IMR-90 (cell line): ENCODE data around the gene ESR2. TPM values are rescaled to one million over a fixed set of nuclear protein-coding genes. Genes with fewer than 3 reads are reported as not detected.

ENCODE experiments used
- ATAC-seq: fragments of 200-7000 bp; cut with Tn5 transposase; 2 replicates; pipeline ENCODE4 v1.9.1; 2020; ENCODE audit warnings: low read depth, mild to moderate bottlenecking, moderate library complexity
- BruUV-seq: library from RNA; stranded (reverse); fragments of 400-500 nt; replicated peaks from 2 replicates; lab custom pipeline; 2021; lab: Mats Ljungman, UMichigan
- CTCF ChIA-PET: fragments of 300-600 bp; formaldehyde crosslinking; extraction: SDS; loops from one replicate; lab custom pipeline; 2021; ENCODE audit warnings: antibody characterized with exemption; lab: Yijun Ruan, JAX
- POLR2A ChIA-PET: fragments of 300-600 bp; sonication (Branson Sonifier 250); formaldehyde crosslinking; loops from one replicate; lab custom pipeline; 2022; ENCODE audit warnings: antibody characterized with exemption; ENCODE audit not compliant: unreplicated experiment; lab: Charles Lee
- DNase-seq: peaks from one replicate; pipeline ENCODE4 v3.0.0; 2013
- H2AFZ ChIP-seq: replicated peaks from 2 replicates; pipeline ENCODE3; 2013; ENCODE audit warnings: low read length, mild to moderate bottlenecking; ENCODE audit not compliant: poor library complexity
- H2AK5ac ChIP-seq: 2 replicates; pipeline ENCODE4 v1.6.1; 2013; ENCODE audit warnings: low read depth, low read length, inconsistent platforms
- H2AK9ac ChIP-seq: replicated peaks from 2 replicates; pipeline ENCODE3; 2013; ENCODE audit warnings: mild to moderate bottlenecking, low read depth, low read length, moderate library complexity; ENCODE audit not compliant: poor library complexity
- H2BK120ac ChIP-seq: 2 replicates; pipeline ENCODE4 v1.6.1; 2013; ENCODE audit warnings: low read depth, low read length, inconsistent platforms
- H2BK15ac ChIP-seq: 3 replicates; pipeline ENCODE4 v1.6.1; 2013; ENCODE audit warnings: low read depth, low read length, inconsistent platforms
- H2BK20ac ChIP-seq: 2 replicates; pipeline ENCODE4 v1.6.1; 2013; ENCODE audit warnings: low read depth, mild to moderate bottlenecking, inconsistent platforms, low read length, moderate library complexity
- H2BK5ac ChIP-seq: 2 replicates; pipeline ENCODE4 v1.6.1; 2013; ENCODE audit warnings: mild to moderate bottlenecking, low read depth, low read length, inconsistent platforms; ENCODE audit not compliant: poor library complexity, severe bottlenecking
- H3K14ac ChIP-seq: replicated peaks from 2 replicates; pipeline ENCODE4 v1.6.1; 2013; ENCODE audit warnings: low read depth, low read length, inconsistent platforms
- H3K18ac ChIP-seq: 2 replicates; pipeline ENCODE4 v1.6.1; 2013; ENCODE audit warnings: low read depth, low read length, control low read depth
- H3K23ac ChIP-seq: 2 replicates; pipeline ENCODE4 v1.6.1; 2013; ENCODE audit warnings: low read depth, low read length, inconsistent platforms
- H3K27ac ChIP-seq: 2 replicates; pipeline ENCODE4 v1.5.1; 2013; ENCODE audit warnings: mild to moderate bottlenecking, control low read depth, low read length; ENCODE audit not compliant: insufficient read depth
- H3K27me3 ChIP-seq: 2 replicates; pipeline ENCODE4 v1.6.1; 2013; ENCODE audit warnings: low read length; ENCODE audit not compliant: control insufficient read depth, insufficient read depth
- H3K36me3 ChIP-seq: 2 replicates; pipeline ENCODE4 v1.6.1; 2013; ENCODE audit warnings: low read length, mixed read lengths; ENCODE audit not compliant: control insufficient read depth, insufficient read depth
- H3K4ac ChIP-seq: 2 replicates; pipeline ENCODE4 v1.6.1; 2013; ENCODE audit warnings: low read depth, low read length, inconsistent platforms
- H3K4me1 ChIP-seq: 2 replicates; pipeline ENCODE4 v1.6.1; 2013; ENCODE audit warnings: low read length, mixed read lengths; ENCODE audit not compliant: control insufficient read depth, insufficient read depth
- H3K4me2 ChIP-seq: 2 replicates; pipeline ENCODE4 v1.6.1; 2013; ENCODE audit warnings: low read depth, mild to moderate bottlenecking, control low read depth, low read length, moderate library complexity
- H3K4me3 ChIP-seq: 2 replicates; pipeline ENCODE4 v1.5.1; 2013; ENCODE audit warnings: low read depth, mild to moderate bottlenecking, control low read depth, low read length, moderate library complexity; ENCODE audit not compliant: insufficient read depth
- H3K56ac ChIP-seq: 2 replicates; pipeline ENCODE4 v1.6.1; 2013; ENCODE audit warnings: low read length, inconsistent platforms; ENCODE audit not compliant: insufficient read depth; ENCODE audit errors: extremely low read depth
- H3K79me1 ChIP-seq, 2 experiments: 2 replicates each; pipeline ENCODE4 v1.6.1; 2013; ENCODE audit warnings: low read length in 2 of 2, inconsistent platforms in 1 of 2, low read depth in 1 of 2
- H3K9ac ChIP-seq: 2 replicates; pipeline ENCODE4 v1.6.1; 2013; ENCODE audit warnings: low read depth, low read length, control low read depth
- H3K9me1 ChIP-seq: 2 replicates; pipeline ENCODE4 v1.6.1; 2013; ENCODE audit warnings: low read length, inconsistent platforms; ENCODE audit not compliant: insufficient read depth
- H3K9me3 ChIP-seq: 2 replicates; pipeline ENCODE4 v1.6.1; 2013; ENCODE audit warnings: low read length; ENCODE audit not compliant: control insufficient read depth, insufficient read depth
- H4K20me1 ChIP-seq: 2 replicates; pipeline ENCODE4 v1.6.1; 2013; ENCODE audit warnings: low read length, inconsistent platforms; ENCODE audit not compliant: insufficient read depth
- H4K5ac ChIP-seq: 2 replicates; pipeline ENCODE4 v1.6.1; 2013; ENCODE audit warnings: mild to moderate bottlenecking, low read depth, low read length, control low read depth
- H4K8ac ChIP-seq, 2 experiments: 2 replicates each; pipeline ENCODE4 v1.6.1; 2013; ENCODE audit warnings: low read depth in 2 of 2, low read length in 2 of 2, control low read depth in 1 of 2, inconsistent platforms in 1 of 2
- H4K91ac ChIP-seq: 2 replicates; pipeline ENCODE4 v1.6.1; 2013; ENCODE audit warnings: low read depth, low read length, inconsistent platforms; ENCODE audit not compliant: insufficient read depth
- CEBPB ChIP-seq: IDR thresholded peaks from 2 replicates; pipeline ENCODE4 v1.6.1; 2012; ENCODE audit warnings: low read depth, low read length, improper control_type of control experiment
- CHD1 ChIP-seq: IDR thresholded peaks from 2 replicates; pipeline ENCODE4 v1.6.1; 2012; ENCODE audit warnings: low read depth, low read length, improper control_type of control experiment
- CTCF ChIP-seq: conservative IDR thresholded peaks from 2 replicates; pipeline ENCODE4 v1.5.1; 2012; ENCODE audit warnings: mild to moderate bottlenecking, low read depth, low read length, improper control_type of control experiment
- ELK1 ChIP-seq: fragments of 150-350 bp; IDR thresholded peaks from 2 replicates; pipeline ENCODE4 v1.6.1; 2016; ENCODE audit warnings: low read depth, mild to moderate bottlenecking, low read length, moderate library complexity, borderline replicate concordance
- MAZ ChIP-seq: IDR thresholded peaks from 2 replicates; pipeline ENCODE4 v1.6.1; 2012; ENCODE audit warnings: low read depth, mild to moderate bottlenecking, low read length, improper control_type of control experiment, moderate library complexity, borderline replicate concordance
- MXI1 ChIP-seq: IDR thresholded peaks from 2 replicates; pipeline ENCODE4 v1.6.1; 2012; ENCODE audit warnings: low read depth, mild to moderate bottlenecking, low read length, moderate library complexity, borderline replicate concordance
- NFE2L2 ChIP-seq: fragments of 150-350 bp; IDR thresholded peaks from 2 replicates; pipeline ENCODE4 v1.6.1; 2016; ENCODE audit warnings: low read depth, mild to moderate bottlenecking, low read length
- RCOR1 ChIP-seq: IDR thresholded peaks from 2 replicates; pipeline ENCODE4 v1.6.1; 2012; ENCODE audit warnings: mild to moderate bottlenecking, low read length, improper control_type of control experiment; ENCODE audit not compliant: insufficient replicate concordance
- RFX5 ChIP-seq: IDR thresholded peaks from 2 replicates; pipeline ENCODE4 v1.8.0; 2012; ENCODE audit warnings: low read depth, mild to moderate bottlenecking, low read length, moderate library complexity
- SMC3 ChIP-seq: fragments of 150-350 bp; IDR thresholded peaks from 2 replicates; pipeline ENCODE4 v1.6.1; 2016; ENCODE audit warnings: low read depth, mild to moderate bottlenecking, antibody characterized with exemption, low read length, moderate library complexity
- USF2 ChIP-seq: fragments of 150-350 bp; IDR thresholded peaks from 2 replicates; pipeline ENCODE4 v1.6.1; 2017; ENCODE audit warnings: mild to moderate bottlenecking, antibody characterized with exemption, low read length, low read depth
- dilution Hi-C: fragments of 300-500 bp; cut with HindIII; formaldehyde crosslinking; loops from one replicate; pipeline ENCODE4 v1.14.3; 2018; ENCODE audit warnings: low sequenced_read_pairs; ENCODE audit not compliant: unreplicated experiment
- in situ Hi-C: fragments of 300-500 bp; cut with MboI; formaldehyde crosslinking; loops from 3 replicates; pipeline ENCODE4 v1.14.3; 2019; ENCODE audit warnings: low sequenced_read_pairs, inconsistent platforms, mixed read lengths
- intact Hi-C: fragments of 100-400 bp; cut with micrococcal nuclease; formaldehyde crosslinking; loops from 2 replicates; pipeline ENCODE4 v1.10.0; 2022
- polyA plus RNA-seq, 3 experiments: library from polyadenylated mRNA; depleted of rRNA; stranded (reverse); fragments of >200 nt; gene quantifications; 2 replicates each; pipeline ENCODE4 v1.2.3, GENCODE V29; 2012; ENCODE audit warnings: low replicate concordance in 1 of 3
- total RNA-seq: library from RNA; depleted of rRNA; stranded (reverse); fragments of >200 nt; gene quantifications from 2 replicates; pipeline ENCODE4 v1.2.3, GENCODE V29; 2012

ESR2 gene
- total and polyA plus RNA-seq, 2 of the 4 experiments (the other 2 are of a cell fraction), result under 0.01 to 0.03 TPM

DNA sequence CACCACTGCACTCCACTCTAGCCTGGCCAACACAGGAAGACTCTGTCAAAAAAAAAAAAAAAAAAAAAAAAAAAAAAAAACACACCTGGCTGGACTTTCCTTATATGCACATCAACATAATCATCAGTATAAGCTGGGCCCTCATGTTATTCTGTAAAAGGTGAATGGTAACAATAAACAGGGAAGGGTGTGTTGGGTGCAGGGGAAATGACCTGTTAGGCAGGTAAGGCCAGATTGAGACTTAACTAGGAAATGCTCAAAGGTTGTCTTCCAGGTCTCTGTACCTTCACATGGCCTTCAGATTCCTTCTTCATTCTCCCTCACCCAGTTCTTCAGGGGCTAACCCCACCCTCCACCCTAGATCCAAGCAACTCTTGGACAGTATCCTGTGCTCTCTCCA, 47.5 kb downstream of the ESR2 start:
- TF ChIP-seq RFX5 (no peak), USF2 (no peak), SMC3 (no peak), ELK1 (no peak), CEBPB (no peak), NFE2L2 (no peak), RCOR1 (no peak), CHD1 (no peak), CTCF (no peak), MXI1 (no peak), MAZ (no peak)
- no peak overlapping the region for H4K91ac ChIP-seq
- H3K9me3 ChIP-seq, result no peaks in the 10 kb centered on the region
- no peak overlapping the region for H2BK20ac ChIP-seq
- ChIA-PET CTCF (no interaction called here), POLR2A (no interaction called here)
- H3K9me1 ChIP-seq, result no peaks in the 10 kb centered on the region; the same call in 1 of the 2 replicates
- H4K8ac ChIP-seq, result no peak overlapping the region
- in situ Hi-C loops (no loop called here), intact Hi-C loops (no loop called here), dilution Hi-C loops (no loop called here)
- H3K18ac ChIP-seq, result no peak overlapping the region
- no peak overlapping the region for H3K56ac ChIP-seq
- no peak overlapping the region for H3K27ac ChIP-seq
- H2BK120ac ChIP-seq, result no peak overlapping the region
- no peak overlapping the region for H3K14ac ChIP-seq
- H3K4me2 ChIP-seq, result no peak overlapping the region
- H2AK9ac ChIP-seq, result no peak overlapping the region
- H3K4me3 ChIP-seq, result no peak overlapping the region
- ATAC-seq, result no peak
- no peaks in the 10 kb centered on the region for H3K27me3 ChIP-seq
- no peaks in the 10 kb centered on the region for H4K20me1 ChIP-seq
- no peak overlapping the region for H3K4ac ChIP-seq
- no peak for DNase-seq
- no peak overlapping the region for H2AK5ac ChIP-seq
- no peak overlapping the region for H2AFZ ChIP-seq
- H3K9ac ChIP-seq, result no peak overlapping the region
- no TSS peak for BruUV-seq
- no peak overlapping the region for H2BK15ac ChIP-seq
- no peaks in the 10 kb centered on the region for H3K79me1 ChIP-seq
- no peak overlapping the region for H2BK5ac ChIP-seq
- H3K36me3 ChIP-seq, result no peaks in the 10 kb centered on the region
- H3K23ac ChIP-seq, result no peak overlapping the region
- no peak overlapping the region for H4K5ac ChIP-seq
- peaks cover 3% of the 10 kb centered on the region; the same call in 1 of the 2 replicates for H3K4me1 ChIP-seq
